BJ (cell line): ENCODE results near the gene STUB1. TPM values are rescaled to one million over a fixed set of nuclear protein-coding genes. Genes with fewer than 3 reads are reported as not detected.

Source experiments
- CTCF ChIA-PET: fragments of 350-600 bp; formaldehyde crosslinking; extraction: SDS; loops from one replicate; lab custom pipeline; 2021; ENCODE audit warnings: antibody characterized with exemption, inconsistent platforms; lab: Yijun Ruan, JAX
- POLR2A ChIA-PET: fragments of 300-600 bp; sonication (Branson Sonifier 250); formaldehyde crosslinking; extraction: SDS; loops from one replicate; lab custom pipeline; 2021; ENCODE audit warnings: antibody characterized with exemption; lab: Charles Lee
- DNase-seq: peaks from one replicate; pipeline ENCODE4 v3.0.0-alpha.2; 2011; ENCODE audit warnings: low read depth
- H3K27me3 ChIP-seq: 2 replicates; pipeline ENCODE4 v1.6.0; 2011; ENCODE audit warnings: low read length; ENCODE audit not compliant: control insufficient read depth, insufficient read depth
- H3K36me3 ChIP-seq: 2 replicates; pipeline ENCODE4 v1.5.1; 2011; ENCODE audit warnings: low read length; ENCODE audit not compliant: control insufficient read depth, insufficient read depth
- H3K4me3 ChIP-seq: 2 replicates; pipeline ENCODE4 v1.5.1; 2011; ENCODE audit warnings: low read depth, mild to moderate bottlenecking, control low read depth, low read length
- polyA plus RNA-seq: library from polyadenylated mRNA; depleted of rRNA; stranded (reverse); fragments of >200 nt; gene quantifications from 2 replicates; pipeline ENCODE4 v1.2.3, GENCODE V29; 2011
- TF ChIP-seq, protein P1 (sequence below): IDR thresholded peaks from 2 replicates; pipeline ENCODE4 v1.5.1; 2011; ENCODE audit warnings: low read depth, mild to moderate bottlenecking, control low read depth, inconsistent platforms, low read length, moderate library complexity; ENCODE audit not compliant: insufficient read depth

Gene STUB1
- polyA plus RNA-seq, 1 experiment, result 148 TPM

DNA sequence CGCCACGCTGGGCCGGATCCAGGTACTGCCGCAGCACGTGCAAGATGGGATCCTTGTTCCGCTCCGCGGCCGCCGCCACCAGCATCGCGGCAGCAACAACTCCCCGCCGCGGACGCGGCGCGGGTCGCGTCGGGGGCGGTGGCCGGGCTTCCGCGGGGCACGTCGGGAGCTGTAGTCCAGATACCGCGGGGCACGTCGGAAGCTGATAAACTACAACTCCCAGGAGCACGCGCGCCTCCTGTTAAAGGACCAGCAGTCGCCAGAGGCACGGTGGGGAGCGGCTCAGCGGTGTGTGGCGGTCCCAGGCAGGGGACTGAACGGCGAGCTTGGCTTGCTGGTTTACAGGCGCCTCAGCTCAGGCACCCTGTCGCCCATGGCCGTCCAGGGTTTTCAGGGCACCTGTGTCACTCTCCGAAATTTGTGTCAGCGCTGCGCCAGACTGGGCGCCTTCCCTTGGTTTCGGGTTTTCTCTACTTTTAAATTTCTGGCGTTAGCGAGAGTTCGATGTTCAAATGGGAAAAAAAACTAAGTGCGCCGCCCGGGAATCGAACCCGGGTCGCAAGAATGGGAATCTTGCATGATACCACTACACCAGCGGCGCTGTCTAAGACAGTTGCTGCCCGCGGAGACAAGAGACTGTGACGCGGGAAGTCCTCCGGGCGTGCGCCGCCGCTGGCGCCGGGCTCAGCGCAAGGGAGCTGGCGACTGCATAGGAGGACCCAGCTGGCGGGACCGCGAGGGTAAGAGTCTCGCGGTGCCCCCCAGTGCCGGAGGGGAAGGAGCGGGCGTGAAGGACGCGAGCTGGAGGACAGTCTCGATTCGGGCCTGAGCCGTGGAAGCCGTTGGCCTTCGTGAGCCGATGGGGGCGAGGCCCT lies 43.8 kb upstream of the STUB1 start, which contains the start of gene METTL26:
METTL26 (minus strand) TSS at position 100 of the 875 bp plus-strand sequence; CDS start at position 85, 15 bp downstream.
- Histone ChIP-seq H3K4me3 (peak within 1 kb of the TSS; percentile 50), H3K27me3 (no peaks in the 10 kb centered on the region), H3K36me3 (peaks cover 12% of the 10 kb centered on the region)
- POLR2A ChIA-PET, result no interaction called here
- peak; percentile 59 for DNase-seq
- TF ChIP-seq, protein P1, sequence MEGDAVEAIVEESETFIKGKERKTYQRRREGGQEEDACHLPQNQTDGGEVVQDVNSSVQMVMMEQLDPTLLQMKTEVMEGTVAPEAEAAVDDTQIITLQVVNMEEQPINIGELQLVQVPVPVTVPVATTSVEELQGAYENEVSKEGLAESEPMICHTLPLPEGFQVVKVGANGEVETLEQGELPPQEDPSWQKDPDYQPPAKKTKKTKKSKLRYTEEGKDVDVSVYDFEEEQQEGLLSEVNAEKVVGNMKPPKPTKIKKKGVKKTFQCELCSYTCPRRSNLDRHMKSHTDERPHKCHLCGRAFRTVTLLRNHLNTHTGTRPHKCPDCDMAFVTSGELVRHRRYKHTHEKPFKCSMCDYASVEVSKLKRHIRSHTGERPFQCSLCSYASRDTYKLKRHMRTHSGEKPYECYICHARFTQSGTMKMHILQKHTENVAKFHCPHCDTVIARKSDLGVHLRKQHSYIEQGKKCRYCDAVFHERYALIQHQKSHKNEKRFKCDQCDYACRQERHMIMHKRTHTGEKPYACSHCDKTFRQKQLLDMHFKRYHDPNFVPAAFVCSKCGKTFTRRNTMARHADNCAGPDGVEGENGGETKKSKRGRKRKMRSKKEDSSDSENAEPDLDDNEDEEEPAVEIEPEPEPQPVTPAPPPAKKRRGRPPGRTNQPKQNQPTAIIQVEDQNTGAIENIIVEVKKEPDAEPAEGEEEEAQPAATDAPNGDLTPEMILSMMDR, result no peak
- CTCF ChIA-PET, result interaction anchor here (1.3 kb wide), 1 partner anchor 48 kb away, joined by 5 read pairs; no protein-coding TSS in a partner anchor

DNA sequence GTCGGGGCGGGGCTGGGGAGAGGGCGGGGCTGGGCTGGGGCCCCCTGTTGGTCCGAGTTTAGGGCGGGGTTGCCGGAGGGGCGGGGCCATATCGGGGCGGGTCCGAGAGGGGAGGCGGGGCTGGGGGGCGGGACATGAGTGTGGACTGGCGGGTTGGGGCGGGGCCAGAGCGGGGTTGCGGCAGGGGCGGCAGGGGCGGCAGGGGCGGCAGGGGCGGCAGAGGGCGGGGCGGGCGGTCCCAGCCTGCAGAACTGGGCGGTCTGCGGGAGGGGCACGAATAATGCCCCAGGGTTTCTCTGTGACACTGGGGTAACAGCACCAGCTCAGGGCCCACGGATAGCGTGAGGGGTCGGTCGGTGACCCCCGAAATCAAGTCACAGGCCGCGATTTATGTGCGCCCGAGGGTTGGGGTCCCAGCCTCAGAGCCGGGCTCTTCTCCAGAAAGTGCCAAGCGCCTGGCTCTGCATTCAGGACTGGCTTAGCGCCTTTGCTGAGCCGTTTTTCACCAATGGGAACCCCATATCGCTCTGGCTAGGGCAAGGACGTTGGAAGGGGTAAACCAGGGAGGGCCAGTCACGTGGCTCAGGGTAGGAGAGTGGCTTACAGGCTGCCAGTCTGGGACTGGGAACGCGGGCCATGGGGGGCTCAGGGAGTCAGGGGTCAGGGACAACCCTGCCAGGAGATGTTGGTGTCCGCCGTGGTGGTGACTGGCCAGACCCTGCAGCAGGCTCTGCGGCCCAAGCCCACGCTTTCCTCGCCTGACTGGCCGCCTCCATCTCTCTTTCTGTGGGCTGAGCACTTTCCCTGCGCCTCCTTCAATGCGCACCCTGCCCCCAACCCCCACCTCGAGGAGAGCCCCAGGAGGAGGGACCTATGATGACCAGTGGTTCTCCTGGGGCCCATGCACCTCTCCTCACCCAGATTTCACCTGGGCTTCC lies 42.9 kb upstream of the STUB1 start:
- POLR2A ChIA-PET, result no interaction called here
- H3K4me3 ChIP-seq, result peak overlapping the region; percentile 50
- DNase-seq, result no peak
- CTCF ChIA-PET, result no interaction called here
- TF ChIP-seq, protein P1, result no peak
- peaks cover 12% of the 10 kb centered on the region for H3K36me3 ChIP-seq
- H3K27me3 ChIP-seq, result no peaks in the 10 kb centered on the region

DNA sequence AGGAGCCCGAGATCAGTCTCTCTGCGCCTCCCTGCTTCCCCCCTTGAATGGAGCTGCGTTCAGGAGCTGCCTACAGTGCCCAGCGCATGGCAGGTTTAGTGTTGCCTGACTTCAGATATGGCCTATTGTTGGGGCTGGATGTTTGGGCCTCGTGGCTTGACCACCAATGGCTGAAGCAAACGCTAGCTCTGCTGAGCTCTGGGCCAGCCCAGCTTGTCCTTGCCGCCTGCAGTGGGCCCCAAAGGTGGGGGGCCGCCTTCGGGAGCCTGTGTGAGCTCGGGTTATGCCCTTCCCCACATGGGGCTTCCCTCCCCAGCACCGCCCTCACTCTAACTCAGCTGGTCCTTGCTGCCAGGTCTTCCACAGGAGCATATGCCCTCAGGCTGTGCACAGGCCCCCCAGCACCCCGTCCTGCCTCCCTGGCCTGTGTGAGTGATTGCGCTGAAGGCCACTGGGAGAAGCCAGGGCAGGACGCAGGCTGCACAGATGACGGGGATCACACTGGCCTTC lies 42.1 kb upstream of the STUB1 start:
- Histone ChIP-seq H3K36me3 (peaks cover 8% of the 10 kb centered on the region), H3K4me3 (no peak overlapping the region), H3K27me3 (no peaks in the 10 kb centered on the region)
- ChIA-PET POLR2A (no interaction called here), CTCF (interaction anchor here (1.3 kb wide), 1 partner anchor 74 kb away, joined by 3 read pairs; no protein-coding TSS in a partner anchor)
- TF ChIP-seq, protein P1, result no peak
- no peak for DNase-seq

- Histone ChIP-seq H3K36me3 (peaks cover 3% of the 10 kb centered on the region), H3K27me3 (no peaks in the 10 kb centered on the region), H3K4me3 (no peak overlapping the region)
- ChIA-PET POLR2A (no interaction called here), CTCF (interaction anchor here (1.3 kb wide), 1 partner anchor 74 kb away, joined by 3 read pairs; no protein-coding TSS in a partner anchor)
- TF ChIP-seq, protein P1, result no peak
- no peak for DNase-seq
Observed at GRCh38 chr16:638836-639235, 41.4 kb upstream of the STUB1 start.
